PFSK-1 (cell line): ENCODE results near the gene AFAP1L2.

Experiments
- FOXP2 ChIP-seq: optimal IDR thresholded peaks from 2 replicates; pipeline ENCODE3; 2011; ENCODE audit warnings: borderline replicate concordance, control low read depth, inconsistent platforms; ENCODE audit not compliant: insufficient read depth; ENCODE audit errors: extremely low read length, extremely low read depth
- POLR2AphosphoS5 ChIP-seq: IDR thresholded peaks from 2 replicates; pipeline ENCODE4 v1.6.1; 2012; ENCODE audit warnings: low read depth, mild to moderate bottlenecking, control low read depth, low read length, moderate library complexity
- SIN3A ChIP-seq: IDR thresholded peaks from 2 replicates; pipeline ENCODE4 v1.6.1; 2012; ENCODE audit warnings: mild to moderate bottlenecking, low read length, moderate library complexity, borderline replicate concordance; ENCODE audit not compliant: insufficient read depth
- TAF1 ChIP-seq: IDR thresholded peaks from 2 replicates; pipeline ENCODE4 v1.6.1; 2012; ENCODE audit warnings: low read length, control low read depth, borderline replicate concordance; ENCODE audit not compliant: insufficient read depth
- TF ChIP-seq, protein P1 (sequence below), 2 experiments: IDR thresholded peaks; 2 replicates each; pipeline versions ENCODE4 v1.6.1 to v1.8.0; 2011 to 2012; ENCODE audit warnings: low read depth in 2 of 2, low read length in 2 of 2, control low read depth in 1 of 2, inconsistent platforms in 1 of 2, mild to moderate bottlenecking in 1 of 2, moderate library complexity in 1 of 2; ENCODE audit not compliant: insufficient read depth in 1 of 2

The AFAP1L2 gene

GRCh38 chr10:114376523-114376922 lies 27.8 kb downstream of the AFAP1L2 start:
- TF ChIP-seq FOXP2: no peak

- TF ChIP-seq FOXP2 (no peak), SIN3A (no peak), POLR2AphosphoS5 (no peak), TAF1 (no peak)
- TF ChIP-seq, protein P1, sequence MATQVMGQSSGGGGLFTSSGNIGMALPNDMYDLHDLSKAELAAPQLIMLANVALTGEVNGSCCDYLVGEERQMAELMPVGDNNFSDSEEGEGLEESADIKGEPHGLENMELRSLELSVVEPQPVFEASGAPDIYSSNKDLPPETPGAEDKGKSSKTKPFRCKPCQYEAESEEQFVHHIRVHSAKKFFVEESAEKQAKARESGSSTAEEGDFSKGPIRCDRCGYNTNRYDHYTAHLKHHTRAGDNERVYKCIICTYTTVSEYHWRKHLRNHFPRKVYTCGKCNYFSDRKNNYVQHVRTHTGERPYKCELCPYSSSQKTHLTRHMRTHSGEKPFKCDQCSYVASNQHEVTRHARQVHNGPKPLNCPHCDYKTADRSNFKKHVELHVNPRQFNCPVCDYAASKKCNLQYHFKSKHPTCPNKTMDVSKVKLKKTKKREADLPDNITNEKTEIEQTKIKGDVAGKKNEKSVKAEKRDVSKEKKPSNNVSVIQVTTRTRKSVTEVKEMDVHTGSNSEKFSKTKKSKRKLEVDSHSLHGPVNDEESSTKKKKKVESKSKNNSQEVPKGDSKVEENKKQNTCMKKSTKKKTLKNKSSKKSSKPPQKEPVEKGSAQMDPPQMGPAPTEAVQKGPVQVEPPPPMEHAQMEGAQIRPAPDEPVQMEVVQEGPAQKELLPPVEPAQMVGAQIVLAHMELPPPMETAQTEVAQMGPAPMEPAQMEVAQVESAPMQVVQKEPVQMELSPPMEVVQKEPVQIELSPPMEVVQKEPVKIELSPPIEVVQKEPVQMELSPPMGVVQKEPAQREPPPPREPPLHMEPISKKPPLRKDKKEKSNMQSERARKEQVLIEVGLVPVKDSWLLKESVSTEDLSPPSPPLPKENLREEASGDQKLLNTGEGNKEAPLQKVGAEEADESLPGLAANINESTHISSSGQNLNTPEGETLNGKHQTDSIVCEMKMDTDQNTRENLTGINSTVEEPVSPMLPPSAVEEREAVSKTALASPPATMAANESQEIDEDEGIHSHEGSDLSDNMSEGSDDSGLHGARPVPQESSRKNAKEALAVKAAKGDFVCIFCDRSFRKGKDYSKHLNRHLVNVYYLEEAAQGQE (IDR thresholded peaks at IDR 0.05; ENCODE audit: insufficient read depth in 1 of 2, low read depth in 2 of 2, low read length in 2 of 2): no peak
Measured at GRCh38 chr10:114375047-114375446, 29.3 kb downstream of the AFAP1L2 start.

GRCh38 chr10:114374053-114374791 lies 30.1 kb downstream of the AFAP1L2 start:
- TF ChIP-seq FOXP2 (no peak), TAF1 (no peak), POLR2AphosphoS5 (no peak), SIN3A (no peak)
- TF ChIP-seq, protein P1 (IDR thresholded peaks at IDR 0.05; ENCODE audit: insufficient read depth in 1 of 2, low read depth in 2 of 2, low read length in 2 of 2): no peak

DNA sequence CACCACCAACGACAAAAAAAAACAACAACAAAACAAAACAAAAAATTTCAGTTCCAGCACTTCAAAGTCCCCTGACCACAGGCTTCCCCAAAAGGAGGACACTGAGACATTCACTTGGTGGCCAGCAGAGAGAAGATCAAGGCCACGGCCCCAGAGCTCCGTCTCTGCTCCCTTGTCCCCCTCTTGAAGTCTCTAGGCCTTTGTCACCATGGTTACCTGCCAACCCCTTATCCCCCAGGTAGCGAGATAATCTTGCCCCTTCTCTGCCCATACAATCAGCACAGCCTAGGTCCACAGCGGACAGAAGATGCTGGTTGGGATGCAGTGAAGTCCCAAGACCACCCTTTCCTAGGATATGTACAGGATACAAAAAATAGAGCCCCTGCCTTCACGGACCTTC lies 30.7 kb downstream of the AFAP1L2 start:
- TF ChIP-seq POLR2AphosphoS5 (no peak), SIN3A (no peak), FOXP2 (no peak), TAF1 (no peak)
- TF ChIP-seq, protein P1 (IDR thresholded peaks at IDR 0.05; ENCODE audit: insufficient read depth in 1 of 2, low read depth in 2 of 2, low read length in 2 of 2): no peak

GRCh38 chr10:114372995-114373394 lies 31.3 kb downstream of the AFAP1L2 start:
- TF ChIP-seq, protein P1 (IDR thresholded peaks at IDR 0.05; ENCODE audit: insufficient read depth in 1 of 2, low read depth in 2 of 2, low read length in 2 of 2): no peak
- TF ChIP-seq POLR2AphosphoS5: no peak
